ENCODE data around the gene SCN3B.

The SCN3B gene

DNA sequence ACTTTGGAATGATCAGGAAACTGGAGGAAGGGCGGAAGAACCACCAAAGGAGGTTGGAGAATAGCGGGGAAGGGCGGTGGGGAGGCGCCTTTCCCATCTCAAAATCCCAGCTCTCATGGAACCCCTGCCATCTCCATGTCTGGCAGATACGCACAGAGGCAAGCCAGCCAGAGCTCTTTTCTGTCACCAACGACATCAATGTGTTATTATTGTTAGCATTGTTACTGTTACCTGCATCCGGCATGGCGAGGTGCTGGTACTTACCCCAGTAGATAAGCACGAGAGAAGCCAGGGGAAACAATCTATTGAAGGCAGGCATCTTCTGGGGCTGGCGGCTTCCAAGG lies 969 bp downstream of the SCN3B start:
- no peaks in the 10 kb centered on the region for H3K79me2 ChIP-seq (ENCODE audit: control insufficient read depth, insufficient read depth, low read length, poor library complexity)
- no peak overlapping the region for H2BK5ac ChIP-seq (ENCODE audit: low read depth, low read length, poor library complexity)
- H3K18ac ChIP-seq (ENCODE audit: low read length): no peak overlapping the region
- no peak overlapping the region for H3K23ac ChIP-seq (ENCODE audit: low read length)
- peaks cover 4 to 10% of the 10 kb centered on the region in 2 experiments for H3K4me1 ChIP-seq (ENCODE audit: control insufficient read depth in 1 of 2, insufficient read depth in 2 of 2, low read length in 2 of 2)
- H4K91ac ChIP-seq (ENCODE audit: low read depth, low read length): no peak overlapping the region
- H3K36me3 ChIP-seq (ENCODE audit: control insufficient read depth in 1 of 2, insufficient read depth in 2 of 2, low read length in 2 of 2): no peaks in the 10 kb centered on the region
- H3K4me2 ChIP-seq (ENCODE audit: low read length): peak overlapping the region; percentile 93
- H3K14ac ChIP-seq (ENCODE audit: low read length): no peak overlapping the region
- H2BK120ac ChIP-seq (ENCODE audit: insufficient read depth, low read length, poor library complexity): no peak overlapping the region
- H3K4me3 ChIP-seq (ENCODE audit: low read depth, low read length): no peak overlapping the region
- H3K4ac ChIP-seq (ENCODE audit: low read depth, low read length): no peak overlapping the region
- H2BK12ac ChIP-seq (ENCODE audit: low read length): no peak overlapping the region
- no peak overlapping the region for H4K8ac ChIP-seq (ENCODE audit: low read depth, low read length)
- H3K9ac ChIP-seq (ENCODE audit: low read length): no peak overlapping the region
- no peak overlapping the region for H3K27ac ChIP-seq (ENCODE audit: low read depth, low read length)
- no peak overlapping the region for H2AFZ ChIP-seq (ENCODE audit: insufficient read depth, low read length, poor library complexity)
- no peaks in the 10 kb centered on the region for H3K9me3 ChIP-seq (ENCODE audit: insufficient read depth, low read depth, low read length)
- peaks cover 2% of the 10 kb centered on the region for H3K79me1 ChIP-seq (ENCODE audit: low read length)
- peaks cover 4% of the 10 kb centered on the region for H3K27me3 ChIP-seq (ENCODE audit: insufficient read depth, low read length)
- H4K12ac ChIP-seq (ENCODE audit: low read depth, low read length): no peak overlapping the region
- no peak for DNase-seq
- WGBS (ENCODE audit: extremely low coverage, insufficient coverage, insufficient read length): no CpG with 5 or more reads among the region's 10 CpGs
- H2AK5ac ChIP-seq (ENCODE audit: low read length): no peak overlapping the region

DNA sequence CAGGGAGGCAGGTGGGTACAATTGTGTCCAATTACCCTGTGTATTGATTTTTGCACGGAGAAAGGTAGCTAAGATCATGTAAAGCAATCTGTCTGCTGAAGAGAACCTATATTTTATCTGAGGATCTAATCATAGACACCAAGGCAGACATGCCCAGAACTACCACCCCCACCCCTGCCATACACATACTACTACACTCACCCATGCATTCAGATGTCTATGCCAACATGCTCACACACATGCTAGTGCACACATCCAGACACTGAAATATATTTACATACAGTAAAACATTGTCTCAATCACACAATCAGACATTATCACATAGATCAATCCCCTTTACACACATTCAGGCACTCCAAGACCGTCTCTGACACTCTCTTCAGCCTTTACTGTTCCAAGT lies 1.8 kb downstream of the SCN3B start:
- Histone ChIP-seq H2AFZ (ENCODE audit: insufficient read depth, low read length, poor library complexity) (no peak overlapping the region), H3K23ac (ENCODE audit: low read length) (no peak overlapping the region)

DNA sequence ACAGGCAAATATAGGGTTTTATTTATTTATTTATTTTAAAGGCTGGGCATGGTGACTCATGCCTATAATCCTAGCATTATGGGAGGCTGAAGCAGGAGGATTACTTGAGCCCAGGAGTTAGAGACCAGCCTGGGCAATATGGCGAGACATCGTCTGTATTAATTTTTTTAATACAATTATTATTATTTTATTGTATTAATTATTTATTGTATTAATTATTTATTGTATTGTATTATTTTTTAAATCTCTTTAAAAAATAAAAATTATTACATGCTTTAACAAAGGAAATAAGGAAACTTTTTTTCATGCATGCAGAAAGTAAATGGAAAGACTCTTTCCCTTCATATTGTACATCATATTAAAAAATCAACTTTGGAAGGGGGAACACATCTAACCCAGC lies 3.5 kb downstream of the SCN3B start:
- peaks cover 2% of the 10 kb centered on the region for H3K79me1 ChIP-seq (ENCODE audit: low read length)
- no peak overlapping the region for H4K12ac ChIP-seq (ENCODE audit: low read depth, low read length)
- H3K27me3 ChIP-seq (ENCODE audit: insufficient read depth, low read length): peaks cover 4% of the 10 kb centered on the region
- H4K8ac ChIP-seq (ENCODE audit: low read depth, low read length): no peak overlapping the region
- H2BK12ac ChIP-seq (ENCODE audit: low read length): no peak overlapping the region
- no peak overlapping the region for H2AK5ac ChIP-seq (ENCODE audit: low read length)
- H2BK5ac ChIP-seq (ENCODE audit: low read depth, low read length, poor library complexity): no peak overlapping the region
- no peak overlapping the region for H3K23ac ChIP-seq (ENCODE audit: low read length)
- no peak overlapping the region for H3K4ac ChIP-seq (ENCODE audit: low read depth, low read length)
- H3K18ac ChIP-seq (ENCODE audit: low read length): no peak overlapping the region
- H3K36me3 ChIP-seq (ENCODE audit: control insufficient read depth in 1 of 2, insufficient read depth in 2 of 2, low read length in 2 of 2): no peaks in the 10 kb centered on the region
- H4K91ac ChIP-seq (ENCODE audit: low read depth, low read length): no peak overlapping the region
- WGBS (ENCODE audit: extremely low coverage, insufficient coverage, insufficient read length): no CpG with 5 or more reads among the region's 2 CpGs
- H2BK120ac ChIP-seq (ENCODE audit: insufficient read depth, low read length, poor library complexity): no peak overlapping the region
- no peak overlapping the region for H2AFZ ChIP-seq (ENCODE audit: insufficient read depth, low read length, poor library complexity)
- H3K4me2 ChIP-seq (ENCODE audit: low read length): no peak overlapping the region
- peaks cover 4 to 10% of the 10 kb centered on the region in 2 experiments for H3K4me1 ChIP-seq (ENCODE audit: control insufficient read depth in 1 of 2, insufficient read depth in 2 of 2, low read length in 2 of 2)
- no peak overlapping the region for H3K4me3 ChIP-seq (ENCODE audit: low read depth, low read length)
- H3K9me3 ChIP-seq (ENCODE audit: insufficient read depth, low read depth, low read length): no peaks in the 10 kb centered on the region
- H3K79me2 ChIP-seq (ENCODE audit: control insufficient read depth, insufficient read depth, low read length, poor library complexity): no peaks in the 10 kb centered on the region
- H3K14ac ChIP-seq (ENCODE audit: low read length): no peak overlapping the region
- DNase-seq: no peak
- no peak overlapping the region for H3K9ac ChIP-seq (ENCODE audit: low read length)
- no peak overlapping the region for H3K27ac ChIP-seq (ENCODE audit: low read depth, low read length)

More for the DNA sequence above, 1.8 kb downstream of the SCN3B start:
- no peak overlapping the region for H2BK5ac ChIP-seq (ENCODE audit: low read depth, low read length, poor library complexity)
- no peak overlapping the region for H3K9ac ChIP-seq (ENCODE audit: low read length)
- no peaks in the 10 kb centered on the region for H3K79me2 ChIP-seq (ENCODE audit: control insufficient read depth, insufficient read depth, low read length, poor library complexity)
- H3K9me3 ChIP-seq (ENCODE audit: insufficient read depth, low read depth, low read length): no peaks in the 10 kb centered on the region
- no CpG with 5 or more reads among the region's 2 CpGs for WGBS (ENCODE audit: extremely low coverage, insufficient coverage, insufficient read length)
- H3K4ac ChIP-seq (ENCODE audit: low read depth, low read length): no peak overlapping the region
- no peak overlapping the region for H3K14ac ChIP-seq (ENCODE audit: low read length)
- H4K91ac ChIP-seq (ENCODE audit: low read depth, low read length): no peak overlapping the region
- H2BK120ac ChIP-seq (ENCODE audit: insufficient read depth, low read length, poor library complexity): no peak overlapping the region
- H4K8ac ChIP-seq (ENCODE audit: low read depth, low read length): no peak overlapping the region
- no peak overlapping the region for H3K27ac ChIP-seq (ENCODE audit: low read depth, low read length)
- no peak overlapping the region for H4K12ac ChIP-seq (ENCODE audit: low read depth, low read length)
- H3K4me3 ChIP-seq (ENCODE audit: low read depth, low read length): no peak overlapping the region
- peaks cover 4% of the 10 kb centered on the region for H3K27me3 ChIP-seq (ENCODE audit: insufficient read depth, low read length)
- no peak for DNase-seq
- peaks cover 4 to 10% of the 10 kb centered on the region in 2 experiments for H3K4me1 ChIP-seq (ENCODE audit: control insufficient read depth in 1 of 2, insufficient read depth in 2 of 2, low read length in 2 of 2)
- no peak overlapping the region for H2BK12ac ChIP-seq (ENCODE audit: low read length)
- H2AK5ac ChIP-seq (ENCODE audit: low read length): no peak overlapping the region
- H3K4me2 ChIP-seq (ENCODE audit: low read length): no peak overlapping the region
- peaks cover 2% of the 10 kb centered on the region for H3K79me1 ChIP-seq (ENCODE audit: low read length)
- no peaks in the 10 kb centered on the region for H3K36me3 ChIP-seq (ENCODE audit: control insufficient read depth in 1 of 2, insufficient read depth in 2 of 2, low read length in 2 of 2)
- H3K18ac ChIP-seq (ENCODE audit: low read length): no peak overlapping the region

DNA sequence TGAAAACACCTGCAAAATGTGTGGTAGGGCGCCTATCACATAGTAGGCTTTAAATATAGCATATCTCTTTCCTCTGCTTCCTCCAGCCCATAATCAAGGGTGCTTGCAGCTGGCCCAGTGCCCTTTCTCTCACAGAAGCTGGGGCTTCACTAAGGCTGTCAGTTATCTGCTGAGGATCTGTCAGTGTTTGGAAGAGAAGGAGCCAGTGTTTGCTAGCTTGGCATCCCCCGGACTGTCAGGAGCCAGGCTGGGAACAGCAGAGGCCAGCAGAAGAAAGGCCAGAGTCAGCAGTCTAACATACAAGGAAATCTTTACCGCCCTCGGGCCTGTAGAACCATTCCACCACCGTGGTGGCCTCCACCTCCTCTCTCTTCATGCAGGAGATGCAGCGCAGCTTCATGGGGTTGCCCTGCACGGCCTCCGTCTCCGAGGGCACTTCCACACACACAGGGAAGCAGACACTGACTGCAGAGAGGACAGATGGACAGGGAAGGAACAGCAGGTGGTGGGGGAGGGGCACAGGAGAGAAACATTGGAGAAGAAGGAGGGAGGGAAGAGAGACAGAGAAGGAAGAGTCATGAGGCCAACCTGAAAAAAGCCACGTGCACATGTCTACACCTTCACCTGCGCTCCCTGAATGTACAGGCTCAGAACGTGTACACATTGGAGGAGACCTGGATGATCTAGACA lies 9.0 kb downstream of the SCN3B start:
- Histone ChIP-seq H3K36me3 (ENCODE audit: control insufficient read depth in 1 of 2, insufficient read depth in 2 of 2, low read length in 2 of 2) (no peaks in the 10 kb centered on the region), H2BK5ac (ENCODE audit: low read depth, low read length, poor library complexity) (no peak overlapping the region), H3K4me2 (ENCODE audit: low read length) (no peak overlapping the region), H2BK120ac (ENCODE audit: insufficient read depth, low read length, poor library complexity) (no peak overlapping the region), H2BK12ac (ENCODE audit: low read length) (no peak overlapping the region), H2AFZ (ENCODE audit: insufficient read depth, low read length, poor library complexity) (no peak overlapping the region), H3K23ac (ENCODE audit: low read length) (no peak overlapping the region), H3K79me1 (ENCODE audit: low read length) (no peaks in the 10 kb centered on the region), H3K4me3 (ENCODE audit: low read depth, low read length) (no peak overlapping the region), H4K12ac (ENCODE audit: low read depth, low read length) (no peak overlapping the region), H3K14ac (ENCODE audit: low read length) (no peak overlapping the region), H3K4ac (ENCODE audit: low read depth, low read length) (no peak overlapping the region), H3K27me3 (ENCODE audit: insufficient read depth, low read length) (no peaks in the 10 kb centered on the region), H3K4me1 (ENCODE audit: control insufficient read depth in 1 of 2, insufficient read depth in 2 of 2, low read length in 2 of 2) (no peaks in the 10 kb centered on the region), H4K91ac (ENCODE audit: low read depth, low read length) (no peak overlapping the region), H3K18ac (ENCODE audit: low read length) (no peak overlapping the region), H3K9ac (ENCODE audit: low read length) (no peak overlapping the region), H3K79me2 (ENCODE audit: control insufficient read depth, insufficient read depth, low read length, poor library complexity) (no peaks in the 10 kb centered on the region), H4K8ac (ENCODE audit: low read depth, low read length) (no peak overlapping the region), H3K9me3 (ENCODE audit: insufficient read depth, low read depth, low read length) (no peaks in the 10 kb centered on the region), H3K27ac (ENCODE audit: low read depth, low read length) (no peak overlapping the region), H2AK5ac (ENCODE audit: low read length) (no peak overlapping the region)
- DNase-seq: no peak
- no CpG with 5 or more reads among the region's 12 CpGs for WGBS (ENCODE audit: extremely low coverage, insufficient coverage, insufficient read length)

Measured in trophoblast cell (in vitro differentiated cells and primary cell).